Hypothalamus (tissue), 51 donors: Measurements from ENCODE around the gene TNFRSF19.

Source experiments
- DNase-seq, 51 donors: peaks; one replicate each; lab custom pipeline; 2025; lab: John Stamatoyannopoulos, UW

TNFRSF19 gene

GRCh38 chr13:23707674-23708073 is 137.5 kb downstream of the TNFRSF19 start:
- no peak for DNase-seq

GRCh38 chr13:23709536-23709935 is 139.3 kb downstream of the TNFRSF19 start:
- DNase-seq, result no peak

- no peak for DNase-seq
Measured at GRCh38 chr13:23710366-23710765, 140.2 kb downstream of the TNFRSF19 start.

- DNase-seq, result no peak
Measured at GRCh38 chr13:23711355-23711754, 141.1 kb downstream of the TNFRSF19 start.

GRCh38 chr13:23714672-23715071 is 144.5 kb downstream of the TNFRSF19 start:
- no peak for DNase-seq

GRCh38 chr13:23715092-23715761 is 145.0 kb downstream of the TNFRSF19 start:
- no peak for DNase-seq

GRCh38 chr13:23715762-23716235 is 145.6 kb downstream of the TNFRSF19 start:
- DNase-seq, result no peak

GRCh38 chr13:23716401-23716800 is 146.2 kb downstream of the TNFRSF19 start:
- no peak for DNase-seq

GRCh38 chr13:23718996-23719395 is 148.8 kb downstream of the TNFRSF19 start:
- DNase-seq, result no peak

- no peak for DNase-seq
Measured at GRCh38 chr13:23722726-23723453, 152.7 kb downstream of the TNFRSF19 start.

- no peak for DNase-seq
Measured at GRCh38 chr13:23723471-23723870, 153.3 kb downstream of the TNFRSF19 start.

- DNase-seq, result no peak
Measured at GRCh38 chr13:23724196-23724970, 154.2 kb downstream of the TNFRSF19 start.
